Sigmoid colon (tissue), 7 donors: ENCODE data around the gene CBFA2T3. TPM values are rescaled to one million over a fixed set of nuclear protein-coding genes. Genes with fewer than 3 reads are reported as not detected.

ENCODE experiments used
- DNase-seq: peaks from one replicate; pipeline ENCODE4 v3.0.0-alpha.2; 2019
- H3K27ac ChIP-seq, 4 donors: fragments of 200-600 bp; sonication (generic); one replicate each; pipeline ENCODE4 v1.5.1; 2016 to 2019; ENCODE audit warnings: mild to moderate bottlenecking in 1 of 4
- H3K27me3 ChIP-seq, 3 donors: fragments of 200-600 bp; sonication (generic); one replicate each; pipeline ENCODE4 v1.5.1; 2019; ENCODE audit warnings: mild to moderate bottlenecking in 1 of 3
- H3K36me3 ChIP-seq, 4 donors: fragments of 200-600 bp; sonication (generic); one replicate each; pipeline ENCODE4 v1.5.1; 2016 to 2019
- H3K4me1 ChIP-seq, 4 donors: fragments of 200-600 bp; sonication (generic); one replicate each; pipeline ENCODE4 v1.5.1; 2017 to 2019
- H3K4me3 ChIP-seq, 4 donors: fragments of 200-600 bp; sonication (generic); one replicate each; pipeline ENCODE4 v1.5.1; 2017 to 2019; ENCODE audit warnings: mild to moderate bottlenecking in 2 of 4, moderate library complexity in 1 of 4
- H3K9me3 ChIP-seq, 4 donors: fragments of 200-600 bp in 3 of 4; sonication (generic) in 3 of 4; one replicate each; pipeline versions ENCODE4 v1.5.1 to v1.6.1; 2013 to 2019
- EP300 ChIP-seq, 4 donors: sonication (generic); formaldehyde crosslinking; IDR thresholded peaks; one replicate each; pipeline ENCODE4 v1.6.1; 2017; ENCODE audit warnings: antibody characterized with exemption in 4 of 4
- POLR2A ChIP-seq, 2 donors: fragments of 450-650 bp; IDR thresholded peaks; one replicate each; pipeline ENCODE4 v1.6.1; 2016; ENCODE audit warnings: antibody characterized with exemption in 2 of 2, mild to moderate bottlenecking in 2 of 2, moderate library complexity in 2 of 2
- POLR2AphosphoS5 ChIP-seq, 4 donors: sonication (generic); formaldehyde crosslinking; IDR thresholded peaks; one replicate each; pipeline ENCODE4 v1.6.1; 2017; ENCODE audit warnings: antibody characterized with exemption in 4 of 4
- WGBS, 2 donors: extraction: QIAGEN DNeasy Blood & Tissue Kit; methylation state at CpG; one replicate each; pipeline ENCODE4 v1.1.7; 2013; 5-methylcytosine and 5-hydroxymethylcytosine counted together
- intact Hi-C: fragments of 100-400 bp; cut with DNase I; formaldehyde crosslinking; loops from one replicate; pipeline ENCODE4 v1.15.1; 2023
- polyA plus RNA-seq, 3 donors: library from polyadenylated mRNA; stranded (reverse); fragments of 200-250 nt; gene quantifications; one replicate each; pipeline ENCODE4 v1.2.3, GENCODE V29; 2013
- total RNA-seq, 4 donors: library from RNA; depleted of rRNA; stranded (reverse); fragments of >200 nt; gene quantifications; one replicate each; pipeline ENCODE4 v1.1.0, GENCODE V29; 2016
- TF ChIP-seq, protein P1 (sequence below), 4 experiments: fragments of 450-650 bp in 3 of 4; fragments of 200-600 bp in 1 of 4; IDR thresholded peaks; one replicate each; pipeline ENCODE4 v1.5.1; 2016 to 2019; ENCODE audit warnings: antibody characterized with exemption in 4 of 4, mild to moderate bottlenecking in 3 of 4, moderate library complexity in 2 of 4
- donor health status: healthy with polysubstance abuse.
- donor health status: Bipolar disorder and iron deficiency.
- donor health status: healthy.

CBFA2T3 gene
- total and polyA plus RNA-seq, 7 donors, result 0.95 to 26.8 (median 4.3) TPM

DNA sequence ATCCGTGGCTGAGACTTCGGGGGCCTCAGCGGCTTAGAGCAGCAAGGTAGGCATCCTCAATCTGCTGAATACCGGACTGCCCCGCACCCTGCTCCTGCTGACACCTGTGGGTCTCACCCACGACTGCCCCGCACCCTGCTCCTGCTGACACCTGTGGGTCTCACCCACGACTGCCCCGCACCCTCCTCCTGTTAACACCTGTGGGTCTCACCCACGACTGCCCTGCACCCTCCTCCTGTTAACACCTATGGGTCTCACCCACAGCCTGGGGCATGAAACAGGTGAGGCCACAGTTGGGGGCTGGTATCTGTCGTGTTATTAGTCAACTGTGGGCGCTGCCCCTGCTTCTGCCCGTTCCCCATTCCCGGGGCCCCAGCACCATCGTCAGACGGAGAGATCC is 74.3 kb downstream of the CBFA2T3 start:
- no peaks in the 10 kb centered on the region for H3K36me3 ChIP-seq
- H3K4me3 ChIP-seq, result no peak overlapping the region
- H3K9me3 ChIP-seq, result no peaks in the 10 kb centered on the region
- WGBS, 2 donors, result 75 to 84% methylated on average over 16 of the region's 16 CpGs
- no peak overlapping the region for H3K27ac ChIP-seq
- intact Hi-C loops, result no loop called here
- H3K4me1 ChIP-seq, result no peaks in the 10 kb centered on the region
- no peak for DNase-seq
- H3K27me3 ChIP-seq, result peaks cover 0 to 12% (median 0%) of the 10 kb centered on the region in 3 donors
- TF ChIP-seq POLR2AphosphoS5 (IDR thresholded peaks at IDR 0.05) (no peak), EP300 (IDR thresholded peaks at IDR 0.05) (no peak), POLR2A (IDR thresholded peaks at IDR 0.05) (no peak)
- TF ChIP-seq, protein P1, sequence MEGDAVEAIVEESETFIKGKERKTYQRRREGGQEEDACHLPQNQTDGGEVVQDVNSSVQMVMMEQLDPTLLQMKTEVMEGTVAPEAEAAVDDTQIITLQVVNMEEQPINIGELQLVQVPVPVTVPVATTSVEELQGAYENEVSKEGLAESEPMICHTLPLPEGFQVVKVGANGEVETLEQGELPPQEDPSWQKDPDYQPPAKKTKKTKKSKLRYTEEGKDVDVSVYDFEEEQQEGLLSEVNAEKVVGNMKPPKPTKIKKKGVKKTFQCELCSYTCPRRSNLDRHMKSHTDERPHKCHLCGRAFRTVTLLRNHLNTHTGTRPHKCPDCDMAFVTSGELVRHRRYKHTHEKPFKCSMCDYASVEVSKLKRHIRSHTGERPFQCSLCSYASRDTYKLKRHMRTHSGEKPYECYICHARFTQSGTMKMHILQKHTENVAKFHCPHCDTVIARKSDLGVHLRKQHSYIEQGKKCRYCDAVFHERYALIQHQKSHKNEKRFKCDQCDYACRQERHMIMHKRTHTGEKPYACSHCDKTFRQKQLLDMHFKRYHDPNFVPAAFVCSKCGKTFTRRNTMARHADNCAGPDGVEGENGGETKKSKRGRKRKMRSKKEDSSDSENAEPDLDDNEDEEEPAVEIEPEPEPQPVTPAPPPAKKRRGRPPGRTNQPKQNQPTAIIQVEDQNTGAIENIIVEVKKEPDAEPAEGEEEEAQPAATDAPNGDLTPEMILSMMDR (IDR thresholded peaks at IDR 0.05), result no peak

DNA sequence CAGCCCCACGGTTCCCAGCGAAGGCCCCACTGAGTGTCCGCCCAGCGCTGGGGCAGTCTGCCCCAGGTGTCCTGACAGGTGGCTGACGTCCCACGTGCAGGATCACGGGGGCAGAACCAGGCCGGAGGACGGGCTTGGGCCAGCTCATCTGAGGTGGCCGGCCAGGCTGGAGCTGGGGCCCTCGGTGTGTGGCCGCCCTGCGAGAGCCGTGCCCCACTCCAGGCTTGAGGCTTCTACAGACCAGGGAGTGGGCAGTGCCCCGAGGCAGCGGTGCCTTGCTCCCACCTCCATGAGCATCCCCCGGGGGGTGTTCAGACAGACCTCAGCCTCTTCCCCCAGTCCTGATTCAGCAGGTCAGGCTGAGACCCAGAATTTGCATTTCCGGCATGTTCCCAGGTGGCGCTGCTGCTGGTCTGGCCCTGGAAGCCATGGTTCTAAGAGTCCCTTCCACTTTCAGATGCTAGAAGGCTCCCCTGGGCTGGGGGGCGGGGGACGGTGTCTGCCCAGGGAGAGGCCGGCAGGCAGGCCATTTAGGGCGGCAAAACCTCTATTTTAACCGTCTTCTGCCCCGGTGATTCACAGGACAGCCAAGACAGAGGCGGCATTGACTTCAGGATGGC is 75.2 kb downstream of the CBFA2T3 start:
- no peak for DNase-seq
- no peaks in the 10 kb centered on the region for H3K9me3 ChIP-seq
- no peaks in the 10 kb centered on the region for H3K36me3 ChIP-seq
- TF ChIP-seq, protein P1 (IDR thresholded peaks at IDR 0.05), result no peak
- H3K4me3 ChIP-seq, result no peak overlapping the region
- intact Hi-C loops, result no loop called here
- WGBS, 2 donors, result 80 to 87% methylated on average over 26 of the region's 26 CpGs
- H3K27me3 ChIP-seq, result peaks cover 0 to 12% (median 0%) of the 10 kb centered on the region in 3 donors
- H3K4me1 ChIP-seq, result no peaks in the 10 kb centered on the region
- no peak overlapping the region for H3K27ac ChIP-seq

DNA sequence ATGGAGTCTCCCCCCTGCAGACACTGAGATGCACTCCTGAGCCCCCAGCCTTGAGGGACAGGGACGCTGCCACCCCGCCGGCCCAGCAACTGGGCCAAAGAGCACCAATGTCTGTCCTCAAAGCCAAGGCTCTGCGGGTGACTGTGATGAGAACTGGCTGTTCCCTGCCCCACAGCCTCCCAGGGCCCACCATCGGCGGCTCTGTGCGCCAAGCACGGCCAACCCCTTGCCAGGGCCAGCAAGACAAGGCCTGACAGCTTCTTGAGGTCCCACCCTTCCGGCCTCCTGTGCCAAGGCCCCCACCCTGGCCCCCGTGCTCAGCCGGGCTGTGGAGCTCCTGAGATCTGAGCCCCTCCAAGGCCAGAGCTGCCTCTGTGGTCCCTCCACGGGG is 76.3 kb downstream of the CBFA2T3 start:
- TF ChIP-seq POLR2AphosphoS5 (IDR thresholded peaks at IDR 0.05), result no peak
- no peak for TF ChIP-seq EP300 (IDR thresholded peaks at IDR 0.05)
- TF ChIP-seq, protein P1 (IDR thresholded peaks at IDR 0.05), result no peak
- no peak for TF ChIP-seq POLR2A (IDR thresholded peaks at IDR 0.05)
- H3K27ac ChIP-seq, result no peak overlapping the region
- 80 to 91% methylated on average over 12 of the region's 12 CpGs for WGBS, 2 donors
- intact Hi-C loops, result no loop called here
- H3K27me3 ChIP-seq, result peaks cover 0 to 12% (median 0%) of the 10 kb centered on the region in 3 donors
- no peaks in the 10 kb centered on the region for H3K4me1 ChIP-seq
- H3K36me3 ChIP-seq, result no peaks in the 10 kb centered on the region
- no peak overlapping the region for H3K4me3 ChIP-seq
- no peaks in the 10 kb centered on the region for H3K9me3 ChIP-seq
- no peak for DNase-seq

DNA sequence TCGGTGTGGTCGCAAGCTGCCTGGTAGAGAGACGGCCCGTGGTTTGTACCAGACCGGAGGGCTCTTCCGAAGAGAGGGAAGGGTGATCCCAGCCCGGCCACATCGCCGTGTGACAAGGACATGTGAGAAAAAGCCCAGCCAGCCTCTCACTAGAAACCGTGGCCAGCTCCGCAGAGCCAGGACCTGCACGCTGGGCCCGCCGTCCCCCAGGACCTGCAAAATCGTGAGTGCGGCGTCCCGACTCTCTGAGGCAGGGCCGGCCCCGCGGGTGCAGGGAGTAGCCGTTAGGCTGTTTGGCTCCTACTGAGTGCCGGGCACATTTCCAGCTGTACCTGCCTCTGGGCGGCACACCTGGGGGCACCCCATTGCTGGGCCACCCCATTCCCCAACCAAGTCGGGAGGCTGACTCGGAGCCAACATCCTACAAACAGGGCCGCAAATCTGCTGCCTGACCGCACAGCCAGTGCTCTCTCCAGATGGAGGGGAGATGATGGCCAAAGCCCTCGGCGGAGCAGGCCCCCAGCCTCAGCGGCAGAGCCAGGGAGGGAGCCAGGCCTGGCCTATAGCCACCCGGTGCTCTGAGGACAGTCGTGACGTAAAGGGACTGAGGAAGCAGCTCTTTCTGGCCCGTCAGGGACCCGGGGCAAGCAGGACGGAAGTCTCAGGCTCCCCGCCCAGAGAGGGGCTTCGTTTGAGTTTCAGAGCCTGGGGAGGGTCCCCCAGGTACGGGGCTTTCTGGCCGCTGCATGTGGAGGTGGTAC is 76.9 kb downstream of the CBFA2T3 start:
- H3K36me3 ChIP-seq, result no peaks in the 10 kb centered on the region
- no peaks in the 10 kb centered on the region for H3K4me1 ChIP-seq
- TF ChIP-seq, protein P1 (IDR thresholded peaks at IDR 0.05), result no peak
- no peak for TF ChIP-seq POLR2A (IDR thresholded peaks at IDR 0.05)
- TF ChIP-seq POLR2AphosphoS5 (IDR thresholded peaks at IDR 0.05), result no peak
- no peak for TF ChIP-seq EP300 (IDR thresholded peaks at IDR 0.05)
- peaks cover 0 to 12% (median 0%) of the 10 kb centered on the region in 3 donors for H3K27me3 ChIP-seq
- intact Hi-C loops, result no loop called here
- no peak for DNase-seq
- no peak overlapping the region for H3K27ac ChIP-seq
- H3K4me3 ChIP-seq, result no peak overlapping the region
- 82 to 89% methylated on average over 41 of the region's 41 CpGs for WGBS, 2 donors
- no peaks in the 10 kb centered on the region for H3K9me3 ChIP-seq
